SU-DHL-6 (cell line): ENCODE data around the gene GARNL3.

ENCODE experiments used
- CTCF ChIP-seq: fragments of 200-600 bp; sonication (generic); IDR thresholded peaks from one replicate; pipeline ENCODE4 v1.5.1; 2017; ENCODE audit warnings: antibody characterized with exemption, mild to moderate bottlenecking, low read length, moderate library complexity; ENCODE audit not compliant: insufficient read depth, poor library complexity, severe bottlenecking
- EZH2phosphoT487 ChIP-seq: fragments of 200-600 bp; sonication (generic), shearing (Covaris generic); conservative IDR thresholded peaks from 2 replicates; pipeline ENCODE4 v1.6.1; 2018; ENCODE audit warnings: mild to moderate bottlenecking, antibody characterized with exemption, low read length, moderate library complexity, mixed read lengths

- TF ChIP-seq CTCF (no peak), EZH2phosphoT487 (no peak)
Measured at GRCh38 chr9:127224178-127224882, 40.2 kb upstream of the GARNL3 start.
